HEK293 (cell line): ENCODE measurements around the gene ALLC.

Experiments
- CTCF ChIA-PET: fragments of 350-600 bp; formaldehyde crosslinking; extraction: SDS; loops from one replicate; lab custom pipeline; 2021; ENCODE audit warnings: antibody characterized with exemption; lab: Yijun Ruan, JAX
- POLR2A ChIA-PET: fragments of 300-600 bp; formaldehyde crosslinking; extraction: SDS; loops from one replicate; lab custom pipeline; 2020; ENCODE audit warnings: antibody characterized with exemption, inconsistent platforms; lab: Yijun Ruan, JAX
- H3K27ac ChIP-seq: fragments of 200-500 bp; sonication (Bioruptor generic); 2 replicates; pipeline ENCODE4 v1.5.1; 2014; ENCODE audit warnings: low read depth, low read length, control low read depth, inconsistent platforms; ENCODE audit errors: extremely low read depth
- H3K36me3 ChIP-seq, 2 experiments: fragments of 200-500 bp in 1 of 2; sonication (Bioruptor generic) in 1 of 2; 1 replicate in 1 of 2; 2 replicates in 1 of 2; pipeline ENCODE4 v1.5.1; 2014 to 2017; ENCODE audit warnings: inconsistent platforms in 2 of 2, low read length in 2 of 2; ENCODE audit not compliant: control insufficient read depth in 2 of 2, insufficient read depth in 1 of 2
- H3K4me1 ChIP-seq: fragments of 200-500 bp; sonication (Bioruptor generic); 2 replicates; pipeline ENCODE4 v1.5.1; 2014; ENCODE audit warnings: mild to moderate bottlenecking, low read length, inconsistent platforms; ENCODE audit not compliant: control insufficient read depth, insufficient read depth
- H3K4me3 ChIP-seq: 2 replicates; pipeline ENCODE4 v1.5.1; 2011; ENCODE audit warnings: low read depth, mild to moderate bottlenecking, control low read depth, low read length, moderate library complexity
- H3K9me3 ChIP-seq: fragments of 200-500 bp; sonication (Bioruptor generic); 2 replicates; pipeline ENCODE4 v1.5.1; 2014; ENCODE audit warnings: low read depth, low read length, inconsistent platforms; ENCODE audit not compliant: control insufficient read depth, insufficient read depth
- AEBP2 ChIP-seq: fragments of 450-650 bp; formaldehyde crosslinking; IDR thresholded peaks from 2 replicates; pipeline ENCODE4 v1.5.1; 2016; ENCODE audit warnings: missing biosample characterization, missing genetic modification characterization, borderline replicate concordance
- GFI1B ChIP-seq: fragments of 450-650 bp; formaldehyde crosslinking; IDR thresholded peaks from 2 replicates; pipeline ENCODE4 v1.5.1; 2016; ENCODE audit warnings: missing biosample characterization, missing genetic modification characterization
- GLIS2 ChIP-seq: fragments of 450-650 bp; formaldehyde crosslinking; IDR thresholded peaks from 2 replicates; pipeline ENCODE4 v1.5.1; 2016; ENCODE audit warnings: missing biosample characterization, missing genetic modification characterization
- KLF8 ChIP-seq: fragments of 450-650 bp; formaldehyde crosslinking; IDR thresholded peaks from 2 replicates; pipeline ENCODE4 v1.5.1; 2016; ENCODE audit warnings: missing biosample characterization, missing genetic modification characterization
- RBAK ChIP-seq: fragments of 450-650 bp; formaldehyde crosslinking; IDR thresholded peaks from 2 replicates; pipeline ENCODE4 v1.5.1; 2016; ENCODE audit warnings: missing biosample characterization, missing genetic modification characterization
- SALL2 ChIP-seq: fragments of 450-650 bp; formaldehyde crosslinking; IDR thresholded peaks from 2 replicates; pipeline ENCODE4 v1.5.0; 2017; ENCODE audit warnings: missing biosample characterization, mild to moderate bottlenecking, missing genetic modification characterization, borderline replicate concordance
- SCRT2 ChIP-seq: fragments of 450-650 bp; formaldehyde crosslinking; IDR thresholded peaks from 2 replicates; pipeline ENCODE4 v1.5.1; 2016; ENCODE audit warnings: missing biosample characterization, missing genetic modification characterization
- TCF7L2 ChIP-seq: IDR thresholded peaks from 2 replicates; pipeline ENCODE4 v1.6.1; 2011; ENCODE audit warnings: low read depth, mild to moderate bottlenecking, inconsistent platforms, low read length, moderate library complexity, borderline replicate concordance
- ZNF114 ChIP-seq: fragments of 450-650 bp; formaldehyde crosslinking; IDR thresholded peaks from 2 replicates; pipeline ENCODE4 v1.5.0; 2017; ENCODE audit warnings: missing biosample characterization, missing genetic modification characterization
- ZNF121 ChIP-seq: fragments of 450-650 bp; formaldehyde crosslinking; IDR thresholded peaks from 2 replicates; pipeline ENCODE4 v1.5.1; 2016; ENCODE audit warnings: missing biosample characterization, missing genetic modification characterization
- ZNF133 ChIP-seq: fragments of 450-650 bp; formaldehyde crosslinking; IDR thresholded peaks from 2 replicates; pipeline ENCODE4 v1.5.1; 2016; ENCODE audit warnings: missing biosample characterization, missing genetic modification characterization
- ZNF174 ChIP-seq: fragments of 450-650 bp; formaldehyde crosslinking; IDR thresholded peaks from 2 replicates; pipeline ENCODE4 v1.5.0; 2017; ENCODE audit warnings: missing biosample characterization, mild to moderate bottlenecking, missing genetic modification characterization
- ZNF214 ChIP-seq: fragments of 450-650 bp; formaldehyde crosslinking; IDR thresholded peaks from 2 replicates; pipeline ENCODE4 v1.5.1; 2017; ENCODE audit warnings: missing biosample characterization, mild to moderate bottlenecking, missing genetic modification characterization, borderline replicate concordance
- ZNF223 ChIP-seq: fragments of 450-650 bp; formaldehyde crosslinking; IDR thresholded peaks from 2 replicates; pipeline ENCODE4 v1.5.1; 2016; ENCODE audit warnings: missing biosample characterization, missing genetic modification characterization
- ZNF248 ChIP-seq: fragments of 450-650 bp; formaldehyde crosslinking; IDR thresholded peaks from 2 replicates; pipeline ENCODE4 v1.5.1; 2017; ENCODE audit warnings: missing biosample characterization, missing genetic modification characterization
- ZNF274 ChIP-seq, 2 experiments: fragments of 200-500 bp in 1 of 2; fragments of 450-650 bp in 1 of 2; sonication (Bioruptor generic) in 1 of 2; formaldehyde crosslinking in 1 of 2; IDR thresholded peaks; 2 replicates each; pipeline versions ENCODE4 v1.5.1 to v1.6.1; 2014 to 2016; ENCODE audit warnings: borderline replicate concordance in 1 of 2, inconsistent platforms in 1 of 2, low read length in 1 of 2, missing biosample characterization in 1 of 2, missing genetic modification characterization in 1 of 2
- ZNF335 ChIP-seq: fragments of 450-650 bp; formaldehyde crosslinking; conservative IDR thresholded peaks from 2 replicates; pipeline ENCODE4 v1.5.1; 2016; ENCODE audit warnings: missing biosample characterization, missing genetic modification characterization
- ZNF488 ChIP-seq: fragments of 450-650 bp; formaldehyde crosslinking; IDR thresholded peaks from 2 replicates; pipeline ENCODE4 v1.5.1; 2016; ENCODE audit warnings: missing biosample characterization, missing genetic modification characterization
- ZNF548 ChIP-seq: fragments of 450-650 bp; formaldehyde crosslinking; IDR thresholded peaks from 2 replicates; pipeline ENCODE4 v1.5.1; 2016; ENCODE audit warnings: missing biosample characterization, missing genetic modification characterization
- ZNF596 ChIP-seq: fragments of 450-650 bp; IDR thresholded peaks from 2 replicates; pipeline ENCODE4 v1.5.0; 2018; ENCODE audit warnings: missing biosample characterization, mild to moderate bottlenecking, missing genetic modification characterization, moderate library complexity
- ZNF600 ChIP-seq: fragments of 450-650 bp; formaldehyde crosslinking; IDR thresholded peaks from 2 replicates; pipeline ENCODE4 v1.5.1; 2016; ENCODE audit warnings: missing biosample characterization, missing genetic modification characterization
- ZNF610 ChIP-seq: fragments of 450-650 bp; formaldehyde crosslinking; IDR thresholded peaks from 2 replicates; pipeline ENCODE4 v1.5.1; 2016; ENCODE audit warnings: missing biosample characterization, missing genetic modification characterization, borderline replicate concordance
- ZNF639 ChIP-seq: fragments of 450-650 bp; formaldehyde crosslinking; IDR thresholded peaks from 2 replicates; pipeline ENCODE4 v1.5.1; 2016; ENCODE audit warnings: missing biosample characterization, missing genetic modification characterization
- ZNF658 ChIP-seq: fragments of 450-650 bp; formaldehyde crosslinking; IDR thresholded peaks from 2 replicates; pipeline ENCODE4; 2016; ENCODE audit warnings: missing biosample characterization, missing genetic modification characterization
- ZNF747 ChIP-seq: fragments of 450-650 bp; formaldehyde crosslinking; IDR thresholded peaks from 2 replicates; pipeline ENCODE4 v1.5.1; 2016; ENCODE audit warnings: missing biosample characterization, missing genetic modification characterization
- ZSCAN23 ChIP-seq: fragments of 450-650 bp; formaldehyde crosslinking; IDR thresholded peaks from 2 replicates; pipeline ENCODE4 v1.5.1; 2016; ENCODE audit warnings: missing biosample characterization, missing genetic modification characterization
- ZSCAN30 ChIP-seq: fragments of 450-650 bp; IDR thresholded peaks from 2 replicates; pipeline ENCODE4 v1.5.1; 2018; ENCODE audit warnings: missing biosample characterization, mild to moderate bottlenecking, missing genetic modification characterization, moderate library complexity
- ZSCAN4 ChIP-seq: fragments of 450-650 bp; formaldehyde crosslinking; IDR thresholded peaks from 2 replicates; pipeline ENCODE4 v1.5.1; 2017; ENCODE audit warnings: missing biosample characterization, missing genetic modification characterization

ALLC gene

GRCh38 chr2:3644246-3644525, 13.8 kb upstream of the ALLC start:
- POLR2A ChIA-PET, result no interaction called here
- Histone ChIP-seq H3K4me1 (no peaks in the 10 kb centered on the region), H3K9me3 (no peaks in the 10 kb centered on the region), H3K36me3 (no peaks in the 10 kb centered on the region), H3K4me3 (no peak overlapping the region), H3K27ac (no peak overlapping the region)
- TF ChIP-seq KLF8 (no peak), ZNF747 (tag by site-specific recombination) (no peak), ZNF248 (tag by site-specific recombination) (no peak), ZNF488 (tag by site-specific recombination) (no peak), ZNF548 (tag by site-specific recombination) (no peak), TCF7L2 (no peak), ZSCAN4 (no peak), GLIS2 (no peak), ZSCAN30 (no peak), AEBP2 (tag by site-specific recombination) (no peak), ZNF114 (tag by site-specific recombination) (no peak), ZNF121 (tag by site-specific recombination) (no peak), GFI1B (no peak), ZNF223 (tag by site-specific recombination) (no peak), ZNF658 (tag by site-specific recombination) (no peak)
- CTCF ChIA-PET, result interaction anchor here (1.3 to 1.5 kb wide), 2 partner anchors 15 to 182 kb away, joined by 3 to 4 read pairs; no protein-coding TSS in a partner anchor

- ChIA-PET POLR2A (no interaction called here), CTCF (interaction anchor here (0.6 to 1.5 kb wide), 3 partner anchors 16 to 183 kb away, joined by 3 to 4 read pairs (median 3); no protein-coding TSS in a partner anchor)
- no peaks in the 10 kb centered on the region for H3K9me3 ChIP-seq
Measured at GRCh38 chr2:3644891-3645605, 13.0 kb upstream of the ALLC start.

GRCh38 chr2:3645745-3646389, 12.1 kb upstream of the ALLC start:
- Histone ChIP-seq H3K4me1 (no peaks in the 10 kb centered on the region), H3K4me3 (no peak overlapping the region), H3K36me3 (no peaks in the 10 kb centered on the region), H3K9me3 (no peaks in the 10 kb centered on the region), H3K27ac (no peak overlapping the region)
- ChIA-PET CTCF (interaction anchor here (0.5 kb wide), 1 partner anchor 139 kb away, joined by 4 read pairs; no protein-coding TSS in a partner anchor), POLR2A (no interaction called here)
- no peak for TF ChIP-seq ZNF600 (tag by site-specific recombination)
- no peak for TF ChIP-seq ZNF639 (tag by site-specific recombination)
- no peak for TF ChIP-seq ZSCAN30
- TF ChIP-seq RBAK (tag by site-specific recombination), result no peak
- no peak for TF ChIP-seq SCRT2 (tag by site-specific recombination)
- no peak for TF ChIP-seq ZNF214 (tag by site-specific recombination)
- no peak for TF ChIP-seq KLF8
- TF ChIP-seq ZNF596 (tag by site-specific recombination), result no peak
- no peak for TF ChIP-seq ZSCAN23 (tag by site-specific recombination)

More at GRCh38 chr2:3644891-3645605, 13.0 kb upstream of the ALLC start:
- no peak overlapping the region for H3K4me3 ChIP-seq
- H3K4me1 ChIP-seq, result no peaks in the 10 kb centered on the region
- H3K36me3 ChIP-seq, result no peaks in the 10 kb centered on the region
- no peak for TF ChIP-seq ZNF174
- no peak for TF ChIP-seq ZNF610 (tag by site-specific recombination)
- no peak for TF ChIP-seq ZNF274 (IDR thresholded peaks at IDR 0.05; ENCODE audit: low read length)
- no peak for TF ChIP-seq ZNF274 (tag by site-specific recombination; IDR thresholded peaks at IDR 0.05; ENCODE audit: borderline replicate concordance)
- no peak for TF ChIP-seq ZNF335
- TF ChIP-seq ZNF133 (tag by site-specific recombination), result no peak
- TF ChIP-seq ZNF747 (tag by site-specific recombination), result no peak
- no peak for TF ChIP-seq SALL2 (tag by site-specific recombination)
- H3K27ac ChIP-seq, result no peak overlapping the region
